B cell (primary cell): ENCODE results near the gene GTF3C5.

ENCODE experiments used
- CTCF ChIP-seq: fragments of 200-600 bp; IDR thresholded peaks from one replicate; pipeline ENCODE4 v1.8.0; 2022; ENCODE audit warnings: antibody characterized with exemption, mild to moderate bottlenecking
- EZH2 ChIP-seq: IDR thresholded peaks from 2 replicates; pipeline ENCODE4 v1.6.1; 2012; ENCODE audit warnings: borderline replicate concordance, low read depth, mild to moderate bottlenecking, moderate library complexity, low read length; ENCODE audit not compliant: insufficient read depth, poor library complexity, severe bottlenecking

GRCh38 chr9:133014696-133015095 is 16.1 kb upstream of the GTF3C5 start:
- TF ChIP-seq CTCF (no peak), EZH2 (no peak)
